NCI-H446 treated with DMSO at 0.1 percent for 48 hours (cell line): ENCODE measurements around the gene ZMIZ1.

Experiments used
- DNase-seq: peaks from one replicate; lab custom pipeline; 2025; lab: John Stamatoyannopoulos, UW

ZMIZ1 gene

DNA sequence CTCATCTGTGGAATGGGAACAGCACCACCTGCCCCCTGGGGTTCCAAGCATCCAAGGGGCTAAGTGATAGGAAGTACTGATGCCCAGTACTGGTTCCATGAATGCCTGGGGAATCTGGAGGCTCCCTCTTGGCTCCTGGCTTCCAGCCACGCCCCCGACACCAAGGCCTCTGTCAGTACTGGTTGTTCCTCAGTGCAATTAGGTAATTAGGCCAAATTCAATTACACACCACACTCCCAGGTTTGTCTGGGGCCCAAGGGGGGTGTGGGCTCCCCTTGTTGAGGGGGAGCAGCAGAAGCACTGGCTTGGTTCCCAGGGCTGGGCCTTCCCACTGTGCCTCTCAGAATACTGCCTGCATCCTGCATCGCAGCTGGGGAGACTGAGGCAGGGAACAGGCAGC lies 164.1 kb downstream of the ZMIZ1 start:
- DNase-seq, result no peak

DNA sequence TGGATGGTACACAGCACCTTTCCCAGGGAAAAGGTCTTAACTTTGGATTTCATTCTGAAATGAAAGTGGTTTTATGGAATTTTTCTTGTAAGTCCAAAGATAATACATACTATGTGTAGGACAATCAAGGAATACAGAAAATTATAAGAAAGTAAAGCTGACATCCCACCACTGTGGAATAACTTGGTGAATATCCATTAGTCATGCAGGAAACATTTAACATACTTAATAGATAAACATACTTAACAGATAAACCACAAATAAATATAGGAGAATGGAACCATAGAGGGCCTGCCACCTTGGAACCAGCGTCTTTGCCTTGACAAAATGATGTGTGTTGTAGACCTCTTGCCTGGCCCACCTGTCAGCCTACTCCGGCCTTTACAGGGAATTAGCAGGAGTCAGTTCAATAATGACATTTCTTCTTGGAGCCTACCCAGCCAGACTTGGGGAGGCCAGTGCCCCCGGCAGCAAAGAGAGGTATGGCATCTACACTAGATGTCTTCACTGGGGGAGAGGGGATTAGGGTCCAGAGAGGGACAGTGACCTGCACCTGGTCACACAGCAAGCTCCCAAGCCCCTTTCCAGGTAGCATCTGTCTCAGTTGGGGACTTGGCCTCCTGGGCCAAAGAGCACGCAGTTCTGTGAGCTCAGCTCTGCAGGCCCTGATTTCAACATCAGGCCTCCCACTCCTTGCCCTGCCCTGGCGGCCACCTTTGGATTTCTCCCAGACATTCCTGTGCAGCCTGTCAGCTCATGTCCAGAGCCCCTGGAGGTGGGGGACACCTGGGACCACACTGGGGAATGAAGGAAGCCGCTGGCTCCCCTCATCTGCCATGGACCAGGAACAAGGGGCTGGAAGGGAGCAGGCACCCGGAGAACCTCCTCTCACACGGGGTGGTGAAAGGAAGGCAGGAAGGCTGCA lies 165.9 kb downstream of the ZMIZ1 start:
- DNase-seq, result no peak

DNA sequence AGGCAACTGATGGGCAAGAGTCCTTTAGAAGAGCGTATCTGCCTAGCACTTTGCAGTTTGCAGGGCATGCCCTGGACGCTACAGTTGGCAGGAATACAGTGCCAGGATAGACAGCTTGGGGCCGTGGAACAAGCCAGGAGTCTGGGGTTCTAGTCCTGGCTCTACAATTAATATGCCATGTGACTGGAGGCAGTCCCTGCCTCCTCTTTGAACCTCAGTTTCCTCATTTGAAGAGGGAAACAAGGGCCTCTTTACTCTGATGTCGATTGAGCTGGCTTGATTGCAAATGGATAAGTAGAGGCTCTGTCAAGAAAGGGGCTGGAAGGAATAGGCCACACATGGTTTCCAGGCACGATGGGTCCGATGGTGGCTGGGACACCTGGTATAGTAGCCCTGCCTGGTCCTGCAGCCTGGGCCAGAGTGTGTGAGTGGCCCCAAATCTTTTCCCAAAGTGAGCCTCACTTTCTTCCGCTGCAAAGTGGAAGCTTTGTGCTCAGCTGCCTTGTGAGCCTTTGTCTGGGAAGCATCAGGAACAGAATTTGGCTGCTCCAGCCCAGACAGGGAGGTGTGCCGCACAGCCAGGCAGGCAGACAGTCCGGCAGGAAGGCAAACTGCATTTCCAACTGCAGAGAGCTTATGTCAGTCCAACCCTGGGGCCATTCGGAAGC lies 167.1 kb downstream of the ZMIZ1 start:
- DNase-seq, result no peak

DNA sequence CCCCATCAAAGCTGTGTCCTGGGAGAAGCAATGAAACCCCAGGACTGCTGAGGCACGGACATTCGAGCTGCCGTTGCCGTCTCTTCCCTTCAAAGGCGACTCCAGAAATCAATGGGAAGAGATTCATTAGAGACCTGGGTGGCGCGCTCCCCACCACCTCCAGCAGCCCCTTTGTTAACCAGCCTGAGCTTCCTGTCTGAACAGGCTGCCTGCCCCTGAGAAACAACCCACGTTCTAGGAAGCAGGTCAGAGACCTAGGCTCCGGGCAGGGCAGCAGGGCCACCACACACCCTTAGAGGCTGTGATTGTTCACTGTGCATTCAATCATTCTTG lies 167.6 kb downstream of the ZMIZ1 start:
- no peak for DNase-seq

DNA sequence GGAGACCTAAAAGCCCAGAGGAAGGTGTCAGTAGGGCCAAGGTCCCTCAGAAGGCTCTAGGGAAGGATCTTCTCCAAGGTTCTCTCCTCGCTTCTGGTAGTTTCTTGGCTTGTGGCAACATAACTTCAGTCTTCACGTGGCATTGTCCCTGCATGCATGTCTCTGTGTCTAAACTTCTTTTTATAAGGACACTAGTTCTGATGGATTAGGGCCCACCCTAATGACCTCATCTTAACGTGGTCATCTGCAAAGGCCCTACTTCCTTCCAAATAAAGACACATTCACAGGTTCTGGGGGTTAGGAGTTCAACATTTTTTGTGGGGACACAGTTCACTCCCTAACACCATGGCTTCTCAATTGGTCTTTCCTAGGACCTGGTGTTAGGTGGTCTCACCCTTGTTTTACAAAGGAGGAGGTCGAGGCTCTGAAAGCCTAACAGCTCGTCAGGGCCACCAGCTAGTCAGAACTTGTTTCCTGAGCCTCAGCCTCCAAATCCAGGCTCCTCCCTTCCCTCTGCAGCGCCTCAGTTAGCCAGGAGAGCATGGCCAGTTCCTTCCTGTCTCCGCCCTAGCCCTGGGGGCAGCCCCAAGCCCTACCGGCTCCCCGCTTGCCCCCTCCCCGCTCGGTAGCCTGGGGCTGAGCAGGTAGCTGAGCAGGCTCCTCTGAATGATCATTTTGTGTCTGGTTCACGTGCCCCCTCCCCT lies 168.8 kb downstream of the ZMIZ1 start:
- DNase-seq, result no peak

DNA sequence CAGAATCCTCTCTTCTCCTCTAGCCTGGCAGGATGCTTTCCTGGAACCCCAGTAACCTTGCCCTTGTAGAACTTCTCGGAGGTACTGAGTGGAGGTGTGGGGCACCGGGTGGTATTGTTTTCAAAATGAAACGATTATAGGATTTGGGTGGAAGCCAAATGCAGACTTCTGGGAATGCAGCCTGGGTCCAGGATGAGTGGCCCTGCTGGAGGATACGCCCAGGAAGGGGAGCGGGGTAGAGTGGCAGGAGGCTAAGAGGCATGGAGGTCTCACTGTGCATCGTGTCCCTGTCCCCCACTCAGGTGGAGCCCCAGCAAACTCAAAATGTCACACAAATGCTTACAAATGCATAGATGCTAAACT lies 169.4 kb downstream of the ZMIZ1 start:
- DNase-seq, result no peak

DNA sequence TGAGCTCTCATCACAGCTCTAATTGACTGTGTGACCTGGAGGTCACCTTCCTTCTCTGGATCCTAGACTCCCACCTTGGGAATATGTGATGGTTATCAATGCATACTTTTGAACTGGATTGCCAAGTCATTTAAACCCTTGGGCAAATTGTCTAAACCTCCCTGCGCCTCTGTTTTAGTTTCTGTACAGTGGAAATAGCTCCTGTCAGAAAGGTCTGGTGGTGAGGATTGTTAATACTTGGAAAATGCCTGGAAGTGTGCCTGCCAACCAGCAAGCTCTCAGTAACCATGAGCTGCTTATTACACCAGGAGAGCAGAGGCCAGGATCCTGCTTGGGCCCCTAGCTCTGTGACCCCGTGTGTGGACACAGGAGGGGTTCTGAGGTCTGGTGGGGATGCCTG lies 169.8 kb downstream of the ZMIZ1 start:
- DNase-seq, result no peak

DNA sequence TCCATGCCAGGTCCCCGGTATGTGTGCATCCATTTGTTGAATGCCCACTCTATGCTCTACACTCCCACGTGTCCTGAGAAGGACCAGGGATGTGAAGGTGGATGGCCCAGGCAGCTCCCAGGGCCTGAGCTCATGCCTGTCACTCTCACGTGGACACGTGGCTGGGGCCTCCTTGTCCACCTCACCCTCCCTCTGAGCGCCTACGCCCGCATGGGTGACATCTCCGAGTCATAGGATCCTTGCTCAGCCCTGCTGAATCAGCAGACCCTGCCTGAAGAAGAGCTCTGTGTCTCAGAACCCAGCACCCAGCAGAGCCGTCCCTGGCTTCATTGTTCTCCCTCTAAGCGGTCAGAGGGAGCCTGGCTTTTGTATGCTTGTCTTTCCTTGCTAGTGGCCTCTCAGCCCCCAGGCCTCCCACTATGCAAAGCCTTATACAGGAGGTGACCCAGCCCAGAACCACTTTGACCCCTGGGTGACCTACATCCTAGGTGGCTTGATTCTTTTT lies 170.6 kb downstream of the ZMIZ1 start:
- no peak for DNase-seq

DNA sequence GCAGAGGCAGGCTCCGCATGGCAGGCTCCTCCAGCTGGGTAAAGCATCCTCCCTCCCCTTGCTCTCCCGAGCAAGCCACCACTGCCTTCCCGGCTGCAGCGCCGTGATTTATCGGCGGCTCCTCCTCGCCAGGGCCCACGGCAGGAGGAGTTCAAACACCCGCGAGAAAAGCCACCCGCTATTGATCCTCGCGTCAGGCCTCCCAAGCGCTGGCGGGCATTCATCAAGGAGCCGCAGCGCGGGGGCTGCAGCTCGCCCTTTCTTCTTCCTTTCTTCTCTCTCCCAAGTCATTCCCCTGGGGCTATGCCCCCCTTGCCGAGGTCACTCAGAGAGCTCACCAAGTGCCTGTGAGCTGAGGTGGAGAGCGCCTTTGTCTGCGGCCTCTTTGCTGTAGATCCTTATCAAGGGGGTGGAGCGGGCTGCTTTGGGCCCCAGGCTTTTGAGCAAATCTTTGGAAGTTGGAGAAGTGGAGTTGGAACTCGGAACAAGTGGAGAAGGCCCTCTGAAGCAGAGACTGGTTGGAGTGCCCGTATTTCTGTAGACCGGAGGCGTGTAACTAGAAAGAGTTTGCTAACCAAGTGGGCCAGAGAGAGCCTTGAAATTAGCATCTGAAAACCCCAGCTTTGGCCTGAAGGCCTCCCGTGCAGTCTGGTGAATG lies 171.3 kb downstream of the ZMIZ1 start:
- DNase-seq, result no peak

DNA sequence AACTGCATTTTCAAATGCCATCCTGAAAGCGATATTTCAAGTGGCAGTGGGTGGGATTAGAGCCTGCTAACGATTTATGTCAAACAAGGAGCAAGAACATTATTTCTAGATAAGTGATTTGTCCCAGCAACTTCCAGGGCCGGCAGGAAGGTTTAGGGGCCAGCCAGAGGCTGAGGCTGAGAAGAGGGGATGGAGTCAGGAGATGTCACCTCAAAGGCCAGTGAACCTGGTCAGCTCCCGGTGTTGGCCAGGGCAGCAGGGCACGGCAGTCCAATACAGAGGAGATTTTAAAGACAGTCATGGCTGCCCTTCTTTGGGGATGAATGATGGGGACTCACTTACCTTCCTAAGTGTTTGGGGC lies 172.8 kb downstream of the ZMIZ1 start:
- DNase-seq, result no peak

DNA sequence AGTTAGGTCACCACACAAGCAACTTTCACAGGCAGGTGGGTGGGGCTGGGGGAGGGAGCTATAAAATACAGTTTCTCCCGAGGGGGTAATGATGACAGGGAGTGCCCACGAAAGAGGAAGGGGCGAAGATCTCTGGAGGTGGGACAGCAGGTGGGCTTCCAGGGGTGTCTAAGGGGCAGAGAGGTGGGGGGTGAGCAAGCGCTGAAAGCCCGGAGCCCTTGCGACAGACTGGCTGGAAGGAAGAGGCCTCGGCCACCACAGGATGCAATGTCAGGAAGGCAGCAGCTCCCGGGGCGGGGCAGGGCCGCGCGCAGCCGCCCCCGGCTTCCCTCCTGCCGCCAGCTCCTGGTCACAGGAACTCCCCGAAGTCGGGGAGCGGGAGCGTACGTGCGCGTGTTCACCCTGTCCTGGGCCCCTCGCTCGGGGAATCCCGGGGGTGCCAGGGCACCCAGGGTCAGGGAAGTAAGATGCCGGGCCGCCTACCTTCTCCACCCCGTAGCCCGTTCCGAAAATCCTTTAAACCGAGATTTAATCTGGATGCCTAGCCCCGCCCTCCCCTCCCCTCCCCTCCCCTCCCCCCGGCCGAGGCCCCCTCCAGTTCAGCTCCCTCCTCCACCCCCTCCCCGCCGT lies 173.3 kb downstream of the ZMIZ1 start:
- DNase-seq, result no peak

DNA sequence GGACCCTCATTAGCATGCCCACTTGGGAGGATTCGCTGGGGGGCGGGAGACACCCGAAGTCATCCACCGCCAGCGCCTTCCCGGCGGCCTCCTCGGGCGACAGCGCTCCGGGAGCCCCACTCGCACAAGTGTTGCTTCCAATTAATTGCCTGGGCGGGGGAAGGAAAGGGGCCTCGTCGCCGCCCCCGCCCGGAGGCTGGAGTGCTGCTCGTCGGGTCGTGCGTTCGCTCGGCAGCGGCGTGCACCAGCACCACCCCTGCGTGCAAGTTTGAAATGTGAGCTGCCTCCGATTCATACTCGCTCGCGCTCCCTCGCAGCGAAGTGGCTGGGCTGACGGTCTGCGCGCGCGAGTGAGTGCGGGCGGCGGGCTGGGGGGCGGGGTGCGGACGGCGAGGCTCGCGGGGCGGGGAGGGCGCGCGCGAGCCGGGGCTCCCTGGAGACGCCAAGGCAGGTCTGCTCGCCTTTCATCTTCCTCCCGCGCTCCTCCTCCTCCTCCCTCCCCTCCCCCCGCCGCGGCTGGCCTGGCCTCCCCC lies 173.9 kb downstream of the ZMIZ1 start:
- peak; percentile 26 for DNase-seq

DNA sequence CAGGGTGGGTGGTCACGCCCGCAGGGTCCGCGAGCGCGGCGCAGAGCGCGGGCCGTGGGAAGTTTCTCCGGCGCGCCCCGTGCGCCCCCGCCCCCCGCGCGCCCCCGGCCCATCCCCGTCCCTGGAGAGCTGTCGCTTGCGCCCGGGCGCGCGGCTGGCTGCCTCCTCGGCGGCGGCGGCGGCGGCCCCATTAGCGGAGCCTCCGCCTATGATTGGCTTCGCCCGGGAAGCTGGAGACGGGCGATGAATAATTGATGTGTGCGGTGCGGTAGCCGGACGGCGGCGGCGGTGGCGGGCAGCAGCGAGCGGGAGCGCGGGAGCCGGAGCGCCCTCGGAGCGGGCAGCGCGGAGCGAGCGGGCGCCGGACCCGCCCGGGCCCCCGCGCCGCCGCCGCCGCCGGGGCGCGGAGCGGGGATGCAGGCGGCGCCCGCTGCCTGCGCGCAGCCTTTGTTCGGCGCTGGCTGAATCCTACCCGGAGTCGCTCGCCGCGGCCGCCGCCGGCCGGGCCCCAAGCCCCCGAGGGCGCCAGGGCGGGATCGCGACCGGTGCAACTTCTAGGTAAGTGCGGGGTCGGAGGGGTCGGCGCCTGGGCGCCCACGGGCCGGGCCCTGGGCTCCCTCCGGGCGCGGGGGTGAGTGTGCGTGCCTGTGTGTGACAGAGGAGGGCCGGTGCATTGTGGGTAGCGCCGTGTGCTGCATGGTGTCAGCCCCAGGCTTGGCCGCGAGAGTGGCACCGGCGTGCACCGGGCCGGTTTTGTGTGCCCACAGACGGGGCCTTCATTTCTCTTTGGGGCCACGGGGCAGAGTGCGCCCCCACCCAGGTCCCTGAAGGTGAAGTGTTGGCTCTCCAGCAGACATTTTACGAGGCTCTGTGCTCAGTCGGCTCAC lies 174.7 kb downstream of the ZMIZ1 start:
- peak; percentile 4 for DNase-seq

DNA sequence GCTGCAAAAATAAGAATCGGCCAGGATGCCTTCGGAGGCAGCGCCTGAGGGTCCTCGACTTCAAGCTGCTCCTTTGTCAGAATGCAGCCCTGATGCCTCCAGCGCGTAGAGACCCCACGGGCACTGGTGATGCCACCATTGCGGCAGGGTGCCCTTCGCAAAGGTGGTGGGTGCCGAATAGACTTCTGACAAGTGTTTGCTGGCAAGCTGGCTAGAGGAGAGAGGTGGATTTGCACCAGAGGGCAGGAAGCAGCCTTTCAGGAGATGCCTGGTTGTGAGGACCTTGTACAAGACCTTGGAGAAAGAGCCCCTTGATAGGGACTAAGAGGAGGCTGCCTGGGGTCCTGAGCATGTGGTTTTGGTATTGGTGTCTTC lies 175.3 kb downstream of the ZMIZ1 start:
- no peak for DNase-seq

DNA sequence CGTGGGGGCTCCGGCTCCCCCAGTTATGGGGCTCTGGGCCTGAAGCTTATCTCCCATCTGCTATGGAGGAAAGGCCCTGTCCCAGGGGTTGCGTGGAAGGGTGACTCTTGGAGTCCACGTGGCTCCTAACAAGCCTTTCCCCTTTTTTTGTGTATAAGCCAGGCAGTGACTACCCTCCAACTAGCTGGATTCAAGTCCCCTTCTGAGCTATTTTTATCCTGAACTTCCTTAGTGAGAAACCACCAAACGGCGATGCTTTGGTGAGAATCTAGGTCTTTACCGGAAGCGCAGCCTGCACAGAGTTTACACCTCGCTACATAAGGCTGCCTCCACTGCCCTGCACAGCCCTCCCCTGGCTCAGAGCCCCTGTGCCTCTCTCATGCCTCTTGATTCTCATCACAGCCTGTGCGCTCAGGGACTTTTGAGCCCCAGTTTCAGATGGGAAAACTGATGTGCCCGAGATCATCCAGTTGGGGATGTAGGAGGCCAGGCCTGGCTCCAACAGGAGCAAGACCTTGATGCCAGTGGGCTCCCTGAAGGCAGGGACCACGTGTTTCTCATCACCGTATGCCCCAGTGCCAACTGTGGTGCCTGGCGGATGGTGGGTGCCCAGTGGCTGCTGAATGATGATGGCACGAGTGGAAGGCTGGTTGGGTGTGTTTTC lies 176.2 kb downstream of the ZMIZ1 start:
- DNase-seq, result no peak

DNA sequence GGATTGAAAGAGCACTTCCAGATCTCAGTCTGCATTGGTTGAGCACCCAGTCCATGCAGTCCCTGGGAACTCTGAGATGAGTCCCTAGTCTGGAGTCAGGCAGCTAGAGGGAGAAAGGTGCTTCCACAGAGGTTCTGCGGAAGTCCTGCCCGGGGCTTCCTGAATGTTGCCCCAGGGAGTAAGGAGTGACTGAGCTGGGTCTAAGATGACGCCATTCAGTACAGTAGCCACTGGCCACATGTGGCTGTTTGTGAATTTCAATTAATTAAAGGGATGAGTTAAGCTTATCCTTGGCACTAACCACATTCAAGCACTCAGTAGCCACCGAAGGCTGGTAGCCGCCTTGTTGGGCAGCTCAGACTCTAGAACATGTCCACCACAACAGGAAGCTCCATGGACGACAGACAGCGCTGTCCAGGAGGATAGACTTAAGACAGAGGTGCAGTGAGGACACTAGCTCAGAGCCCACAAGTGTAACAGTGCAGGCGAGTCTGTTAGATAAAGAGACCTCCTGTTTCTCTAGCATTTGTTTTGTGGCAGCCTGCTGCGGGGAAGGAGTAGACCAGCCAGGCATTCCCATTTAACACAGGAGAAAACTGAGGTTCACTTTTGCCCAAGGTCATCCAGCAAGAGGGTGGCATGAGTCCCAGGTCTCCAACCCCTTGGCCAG lies 176.9 kb downstream of the ZMIZ1 start:
- DNase-seq, result no peak

DNA sequence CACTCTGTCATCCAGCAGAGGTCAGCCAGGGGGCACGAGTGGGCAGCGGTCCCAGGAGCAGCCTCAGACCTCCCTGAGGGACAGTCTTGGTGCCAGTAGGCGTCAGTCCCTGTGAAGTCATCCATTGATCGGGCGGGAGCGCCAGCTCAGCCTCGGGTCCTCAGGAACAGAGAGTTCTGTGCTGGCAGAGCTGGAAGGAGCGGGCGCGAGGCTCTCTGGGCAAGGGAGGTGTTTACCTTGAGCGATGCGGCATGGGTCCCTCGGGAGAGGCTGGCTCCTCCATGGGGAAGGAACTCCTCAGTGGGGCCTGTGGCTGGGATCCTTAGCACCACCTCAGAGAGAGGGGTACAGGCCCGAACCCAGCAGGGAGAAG lies 177.4 kb downstream of the ZMIZ1 start:
- peak; percentile 32 for DNase-seq

DNA sequence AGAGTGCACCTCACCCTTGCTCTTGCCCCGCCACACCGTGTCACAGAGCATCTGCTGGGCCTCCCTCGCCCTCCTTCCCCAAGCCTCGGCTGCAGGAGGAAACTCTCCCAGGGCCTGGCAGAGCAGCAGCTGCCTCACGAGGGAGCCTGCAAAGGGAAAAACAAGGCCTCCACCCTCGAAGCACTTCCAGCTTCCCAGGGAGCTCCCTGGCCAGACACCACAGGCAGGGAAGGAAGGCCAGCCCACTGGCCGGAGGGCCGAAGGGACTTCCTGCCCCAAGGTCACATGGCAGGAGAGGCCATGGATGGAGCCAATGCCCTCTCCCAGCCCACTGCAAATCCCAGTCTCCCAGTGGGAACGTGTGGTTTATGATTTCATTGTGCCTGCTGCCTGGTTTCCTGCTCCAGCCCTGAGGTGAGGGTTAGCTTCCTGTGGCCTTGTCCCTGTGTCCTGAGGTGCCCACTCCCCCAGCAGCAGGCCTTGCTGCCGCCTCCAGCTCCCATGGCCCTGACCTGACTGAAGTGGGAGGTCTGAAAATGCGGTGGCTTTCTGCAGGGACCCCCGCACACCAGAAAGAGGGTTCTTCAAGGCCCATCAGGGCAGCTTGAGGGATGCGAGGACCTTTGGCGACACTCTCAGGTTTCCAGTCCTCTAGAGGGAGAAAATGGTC lies 178.0 kb downstream of the ZMIZ1 start:
- DNase-seq, result peak; percentile 20
